ENCODE results near the gene TMEM121. TPM values are rescaled to one million over a fixed set of nuclear protein-coding genes. Genes with fewer than 3 reads are reported as not detected.

TMEM121 gene
- total and polyA plus RNA-seq, 10 of the 15 experiments (the other 5 are each of a cell fraction or from before 2014, with no cell fraction given): 0.04 to 4.9 (median 1.2) TPM; not detected in 2

- TF ChIP-seq CUX1 (IDR thresholded peaks at IDR 0.05; ENCODE audit: insufficient replicate concordance, low read depth, low read length) (no peak), NFYA (IDR thresholded peaks at IDR 0.05; ENCODE audit: borderline replicate concordance, low read depth, low read length) (no peak), SKIL (IDR thresholded peaks at IDR 0.05; ENCODE audit: low read depth, poor library complexity, severe bottlenecking) (peak; percentile 44), IRF5 (IDR thresholded peaks at IDR 0.05; ENCODE audit: borderline replicate concordance) (no peak), ATF7 (IDR thresholded peaks at IDR 0.05; ENCODE audit: low read depth) (no peak), BMI1 (IDR thresholded peaks at IDR 0.05; ENCODE audit: borderline replicate concordance) (no peak), SMAD1 (IDR thresholded peaks at IDR 0.05; ENCODE audit: low read depth, partially characterized antibody) (peak; percentile 59), NR2C1 (IDR thresholded peaks at IDR 0.05) (no peak), SMARCA5 (IDR thresholded peaks at IDR 0.05) (peak; percentile 94; the same call in 1 of the 2 replicates), ZNF217 (IDR thresholded peaks at IDR 0.05) (peak; percentile 37; the same call in 1 of the 2 replicates), TCF12 (IDR thresholded peaks at IDR 0.05; ENCODE audit: low read depth, low read length) (peak; percentile 63; the same call in 1 of the 2 replicates), CHD2 (IDR thresholded peaks at IDR 0.05; ENCODE audit: borderline replicate concordance, low read depth, low read length) (peak; percentile 90), YY1 (IDR thresholded peaks at IDR 0.05; ENCODE audit: low read depth, low read length) (peak; percentile 87), ZBED1 (IDR thresholded peaks at IDR 0.05; ENCODE audit: borderline replicate concordance) (no peak), JUND (IDR thresholded peaks at IDR 0.05; ENCODE audit: low read depth, low read length) (no peak), ZBTB11 (CRISPR knock-in tag; IDR thresholded peaks at IDR 0.05) (no peak)
These were observed 45.3 kb upstream of the TMEM121 start (continued) for GRCh38 chr14:105480807-105481801.

Measured in GM12878 (cell line).